ENCODE measurements around the gene BRME1.
"Not testable (repeated sequence)": the region's sequence is repeated elsewhere in the genome, so short reads cannot be mapped to it uniquely, and the experiment has no call there.

Gene BRME1

DNA sequence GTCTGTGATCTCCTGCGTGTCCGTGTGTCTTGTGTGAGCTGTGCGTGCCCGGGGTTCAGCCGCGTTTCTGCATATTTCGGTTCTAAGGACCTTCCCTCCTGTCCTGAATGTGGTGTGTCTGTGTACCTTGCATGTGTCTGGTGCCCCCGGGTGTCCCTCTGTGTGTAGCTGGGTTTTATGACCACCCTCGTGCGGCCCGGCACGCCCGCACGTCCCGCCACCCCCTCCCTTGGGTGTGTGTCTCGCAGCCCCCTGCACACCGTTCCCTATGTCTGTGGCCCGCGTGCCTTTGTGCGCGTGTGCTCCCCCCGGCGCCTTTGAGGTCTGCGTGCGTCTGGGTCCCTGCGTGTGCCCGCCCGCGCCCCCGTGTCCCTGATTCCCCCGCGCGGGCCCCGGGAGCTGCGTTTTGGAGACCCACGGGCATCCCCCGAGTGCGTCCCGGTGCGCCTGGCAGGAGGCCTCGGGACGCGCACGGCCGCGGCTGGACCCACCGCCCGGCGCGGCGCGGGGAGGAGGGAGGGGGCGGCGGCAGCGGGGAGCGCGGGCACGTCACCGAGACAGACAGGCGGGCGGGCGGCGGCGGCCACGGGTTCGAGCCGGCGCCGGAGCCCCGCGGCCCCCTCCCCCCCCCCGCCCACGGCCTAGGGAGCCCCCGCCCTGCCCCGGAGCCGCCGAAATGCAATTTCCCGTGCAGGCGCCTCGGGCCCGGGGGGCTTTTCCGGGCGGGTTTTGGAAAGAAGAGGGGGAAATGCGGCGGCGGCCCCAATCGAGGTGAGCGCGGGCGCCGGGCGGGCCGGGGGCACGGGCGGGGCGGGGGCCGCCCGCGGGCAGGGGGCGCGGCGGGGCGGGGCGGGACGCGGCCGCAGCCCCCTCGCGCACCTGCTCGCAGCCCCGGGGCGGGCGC, 41.0 kb downstream of the BRME1 start:
- no peak for DNase-seq

- no peak for DNase-seq
Measured at GRCh38 chr19:13864046-13864666, 41.8 kb downstream of the BRME1 start.

DNA sequence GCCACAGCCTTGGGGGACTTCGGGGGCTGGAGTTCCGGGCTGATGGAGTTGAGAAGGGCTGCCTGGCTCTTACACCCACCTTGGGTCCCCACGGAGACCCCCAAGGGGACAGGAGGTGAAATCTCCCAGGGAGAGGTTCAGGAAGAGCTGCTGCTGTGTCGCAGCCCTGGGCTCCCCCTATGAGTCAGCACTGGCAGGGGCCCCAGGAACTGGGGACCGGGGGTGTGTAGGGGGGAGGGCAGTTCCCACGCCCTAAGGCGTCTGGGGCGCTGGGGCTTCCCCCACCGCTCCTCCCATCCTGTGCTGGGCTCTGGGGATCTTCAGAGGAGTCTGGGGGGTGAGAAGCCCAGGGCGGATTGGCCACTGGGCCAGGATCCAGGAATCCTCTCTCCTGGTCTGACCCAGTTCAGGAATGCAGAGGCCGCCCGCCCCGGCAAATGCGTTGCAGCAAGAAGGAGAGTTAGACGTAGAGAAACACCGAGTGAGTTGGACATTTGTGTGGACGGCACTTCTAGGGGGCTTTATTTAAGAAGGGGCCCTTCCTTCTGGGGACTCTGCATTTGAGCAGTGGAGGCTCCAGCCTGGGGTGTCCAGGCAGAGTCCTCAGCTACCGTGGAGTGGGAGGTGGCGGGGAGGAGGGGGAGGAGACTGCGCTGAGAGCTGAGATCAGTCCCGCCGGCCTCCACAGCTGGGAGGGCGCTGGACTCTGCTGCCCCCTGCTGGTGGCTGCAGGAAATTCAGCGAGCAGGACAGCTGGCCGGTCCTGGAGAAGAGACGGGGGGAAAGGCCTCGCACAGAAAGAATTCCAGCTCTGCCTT, 44.0 kb downstream of the BRME1 start:
- DNase-seq = peak; percentile 36

- no peak for DNase-seq
Measured at GRCh38 chr19:13861392-13861713, 44.6 kb downstream of the BRME1 start.

- DNase-seq = no peak
Measured at GRCh38 chr19:13860679-13861391, 45.1 kb downstream of the BRME1 start.

DNA sequence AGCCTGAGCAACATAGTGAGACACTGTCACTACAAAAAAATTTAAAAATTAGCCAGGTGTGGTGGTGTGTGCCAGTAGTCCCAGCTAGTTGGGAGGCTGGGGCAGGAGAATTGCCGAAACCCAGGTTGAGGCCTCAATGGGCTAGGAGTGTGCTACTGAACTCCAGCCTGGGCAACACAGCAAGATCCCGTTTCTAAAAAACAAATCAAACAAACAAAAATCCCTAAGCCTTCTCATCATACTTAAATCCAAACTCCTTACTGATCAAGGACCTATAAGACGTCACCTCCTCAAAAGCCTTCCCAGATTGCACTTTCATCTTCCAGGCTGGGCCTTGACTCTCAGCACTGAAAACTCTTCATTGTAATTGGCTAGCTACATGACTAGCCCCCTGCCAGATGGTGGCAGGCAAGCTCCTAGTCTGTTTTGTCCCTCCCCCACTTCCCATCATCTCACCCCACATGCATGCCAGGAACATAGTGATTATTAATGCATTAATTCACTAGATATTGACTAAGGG, 46.5 kb downstream of the BRME1 start:
- DNase-seq = no peak

- DNase-seq = no peak
Measured at GRCh38 chr19:13856497-13856896, 49.4 kb downstream of the BRME1 start.

DNA sequence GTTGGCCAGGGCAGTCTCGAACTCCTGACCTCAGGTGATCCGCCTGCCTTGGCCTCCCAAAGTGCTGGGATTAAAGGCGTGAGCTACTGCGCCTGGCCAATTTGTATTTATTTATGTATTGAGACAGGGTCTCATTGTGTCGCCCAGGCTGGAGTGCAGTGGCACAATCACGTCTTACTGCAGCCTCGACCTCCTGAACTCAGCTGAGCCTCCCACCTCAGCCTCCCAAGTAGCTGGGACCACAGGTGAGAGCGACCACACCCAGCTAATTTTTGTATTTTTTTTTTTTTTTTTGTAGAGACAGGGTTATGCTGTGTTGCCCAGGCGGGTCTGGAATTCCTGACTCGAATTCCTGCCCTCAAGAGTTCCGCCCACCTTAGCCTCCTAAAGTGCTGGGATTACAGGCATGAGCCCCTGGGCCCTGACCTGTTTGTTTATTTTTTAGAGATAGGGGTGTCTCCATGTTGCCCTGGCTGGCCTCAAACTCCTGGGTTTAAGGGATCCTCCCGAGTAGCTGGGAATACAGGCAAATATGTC, 53.7 kb downstream of the BRME1 start:
- not testable (repeated sequence) for DNase-seq

DNA sequence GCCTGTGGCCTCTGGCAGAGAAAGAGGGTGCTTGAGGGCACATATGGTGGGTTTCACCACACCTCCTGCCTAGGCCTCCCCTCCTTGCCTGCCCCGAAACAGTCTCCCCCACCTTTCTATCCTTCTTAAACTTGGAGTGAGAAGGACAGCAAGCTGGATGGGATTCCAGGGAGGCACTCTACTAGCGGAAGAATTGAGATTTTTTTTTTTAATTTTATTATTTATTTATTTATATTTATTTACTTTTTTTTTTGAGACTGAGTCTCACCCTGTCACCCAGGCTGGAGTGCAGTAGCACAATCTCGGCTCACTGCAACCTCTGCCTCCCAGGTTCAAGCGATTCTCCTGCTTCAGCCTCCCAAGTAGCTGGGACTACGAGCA, 54.2 kb downstream of the BRME1 start:
- not testable (repeated sequence) for DNase-seq

DNA sequence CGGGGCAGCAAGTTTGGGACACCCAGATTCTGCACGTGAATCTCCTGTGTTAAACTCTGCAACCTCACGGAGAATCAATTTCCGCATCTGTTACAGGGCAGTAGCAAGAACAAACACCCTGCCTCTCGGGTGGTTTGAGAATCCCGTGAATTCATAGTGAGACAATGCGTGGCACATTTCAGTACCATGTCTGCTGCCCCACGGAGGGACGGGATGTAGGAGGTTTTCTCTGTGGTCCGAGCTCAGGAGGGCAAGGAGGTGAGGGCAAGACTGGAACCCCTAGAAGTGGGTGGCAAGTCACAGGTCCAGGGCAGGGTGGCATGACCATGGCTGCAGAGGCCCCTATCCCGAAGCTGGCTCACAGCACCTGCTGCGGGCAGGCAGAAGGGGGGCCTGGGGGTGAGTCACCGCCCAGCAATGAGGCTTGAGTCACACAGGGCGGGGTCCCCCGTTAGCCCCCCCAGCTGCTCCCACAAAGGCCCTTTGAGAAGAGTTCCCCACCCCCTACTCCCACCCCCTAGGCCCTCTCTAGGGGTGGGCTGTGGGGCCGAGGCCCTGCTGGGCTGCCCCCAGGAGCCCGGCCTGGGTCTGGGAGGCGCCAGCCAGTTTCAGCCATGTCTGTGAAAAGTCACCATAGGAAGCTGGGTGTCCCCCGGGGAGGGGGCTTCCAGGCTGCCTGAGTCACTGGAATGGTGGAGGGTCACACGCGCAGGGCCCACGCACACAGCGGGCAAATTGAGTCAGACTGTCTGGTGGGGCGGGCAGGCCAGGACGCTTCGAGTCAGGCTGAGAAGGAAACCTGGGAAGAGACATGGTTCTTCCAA, 54.8 kb downstream of the BRME1 start:
- no peak for DNase-seq

DNA sequence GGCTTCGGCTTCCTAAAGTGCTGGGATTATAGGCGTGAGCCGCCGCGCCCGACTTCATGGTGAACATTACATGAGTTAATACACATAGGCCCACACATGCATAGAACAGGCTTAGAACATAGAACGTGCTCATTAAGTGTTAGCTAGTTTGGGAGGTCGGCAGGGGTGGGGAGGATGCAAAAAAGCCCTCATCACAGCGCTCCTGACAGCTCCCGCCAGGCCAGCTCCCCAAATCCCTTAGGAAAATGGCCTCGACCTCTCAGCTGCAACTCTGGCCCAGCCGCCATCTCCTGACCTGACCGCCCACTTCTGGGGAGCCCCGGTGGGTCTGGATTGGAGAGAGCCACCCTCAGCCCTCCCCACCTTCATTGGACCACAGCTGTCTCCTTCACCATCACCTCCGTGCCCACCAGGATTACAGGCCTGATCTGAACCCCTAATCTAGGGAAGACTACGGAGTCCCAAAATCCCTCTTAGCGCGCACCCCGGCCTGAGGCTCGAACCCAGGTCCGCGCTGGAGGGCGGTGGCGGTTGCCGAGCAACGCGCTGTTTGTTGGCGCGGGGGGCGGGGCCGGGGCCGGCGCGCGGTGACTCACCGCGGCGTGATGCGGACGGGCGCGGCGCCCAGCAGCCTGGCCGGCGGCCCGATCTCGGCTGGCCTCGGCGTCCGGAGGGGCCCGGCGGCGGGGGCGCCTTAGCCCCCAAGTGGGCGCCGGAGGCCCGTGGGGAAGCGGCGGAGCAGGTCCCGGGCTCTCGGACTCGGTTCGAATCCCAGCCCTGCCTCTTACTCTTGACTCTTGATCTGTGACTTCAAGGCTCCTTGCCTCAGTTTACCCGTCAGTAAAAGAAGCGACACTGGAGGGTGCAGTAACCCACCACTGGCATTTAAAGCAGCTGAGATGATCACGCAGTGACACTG, 55.7 kb downstream of the BRME1 start:
- DNase-seq = peak; percentile 32

- DNase-seq = no peak
Measured at GRCh38 chr19:13848798-13849676, 56.9 kb downstream of the BRME1 start.

DNA sequence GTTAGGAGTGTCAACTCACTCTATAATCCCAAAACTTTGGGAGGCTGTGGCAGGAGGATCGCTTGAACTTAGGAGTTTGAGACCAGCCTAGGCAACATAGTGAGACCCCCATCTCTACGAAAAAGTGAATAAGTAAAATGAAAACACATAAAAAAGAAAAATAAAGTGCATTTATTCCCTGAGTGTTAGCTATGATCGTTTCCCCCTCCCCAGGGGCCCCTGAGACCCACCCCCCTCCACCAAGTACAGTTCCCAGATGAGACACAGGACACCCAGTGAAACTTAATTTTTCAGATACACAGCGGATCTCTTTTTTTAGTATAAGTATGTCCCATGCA, 57.6 kb downstream of the BRME1 start:
- no peak for DNase-seq

DNA sequence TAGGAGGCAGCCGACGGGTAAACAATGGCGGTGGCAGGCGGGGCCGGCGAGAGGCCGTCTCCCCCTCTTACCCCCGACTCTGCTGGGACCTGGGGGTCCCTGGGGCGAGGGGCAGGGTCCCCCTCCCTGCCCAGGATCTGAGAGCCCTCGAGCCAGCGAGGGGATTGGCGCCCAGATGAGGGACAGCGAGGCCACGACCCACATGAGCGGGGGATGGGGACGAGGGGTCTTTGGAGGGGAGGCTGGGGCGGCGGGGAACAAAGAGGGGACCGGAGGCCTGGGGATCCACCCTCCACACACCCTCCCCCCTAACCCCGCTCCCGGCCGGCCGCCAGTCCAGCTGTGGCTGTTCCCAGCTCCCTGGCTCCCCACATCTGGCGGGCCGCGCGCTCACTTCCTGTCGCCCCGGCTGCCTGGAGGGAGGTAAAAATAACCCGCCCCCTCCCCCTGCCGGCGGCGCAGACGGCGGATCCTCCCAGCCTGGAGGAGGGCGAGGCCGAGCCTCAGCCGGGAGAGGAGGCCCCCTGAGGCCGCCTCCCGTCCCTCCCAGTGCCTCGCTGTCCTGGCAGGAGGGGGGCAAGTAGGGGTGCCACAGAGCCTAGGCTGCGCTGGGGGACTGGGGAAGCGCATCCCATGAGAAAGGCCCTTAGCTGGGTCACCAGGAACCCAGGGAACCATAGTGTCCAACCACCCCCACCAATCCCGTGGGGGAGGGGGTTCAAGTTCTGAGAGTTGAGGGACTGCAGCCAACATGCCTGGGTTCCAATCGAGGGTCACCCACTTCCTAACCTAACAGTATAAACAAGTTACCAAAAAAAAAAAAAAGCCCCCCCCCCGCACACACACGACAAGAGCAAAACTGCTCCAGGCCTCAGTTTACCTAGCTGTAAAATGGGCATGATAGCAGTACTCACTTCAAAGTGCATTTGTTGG, 58.2 kb downstream of the BRME1 start:
- peak; percentile 63 for DNase-seq

DNA sequence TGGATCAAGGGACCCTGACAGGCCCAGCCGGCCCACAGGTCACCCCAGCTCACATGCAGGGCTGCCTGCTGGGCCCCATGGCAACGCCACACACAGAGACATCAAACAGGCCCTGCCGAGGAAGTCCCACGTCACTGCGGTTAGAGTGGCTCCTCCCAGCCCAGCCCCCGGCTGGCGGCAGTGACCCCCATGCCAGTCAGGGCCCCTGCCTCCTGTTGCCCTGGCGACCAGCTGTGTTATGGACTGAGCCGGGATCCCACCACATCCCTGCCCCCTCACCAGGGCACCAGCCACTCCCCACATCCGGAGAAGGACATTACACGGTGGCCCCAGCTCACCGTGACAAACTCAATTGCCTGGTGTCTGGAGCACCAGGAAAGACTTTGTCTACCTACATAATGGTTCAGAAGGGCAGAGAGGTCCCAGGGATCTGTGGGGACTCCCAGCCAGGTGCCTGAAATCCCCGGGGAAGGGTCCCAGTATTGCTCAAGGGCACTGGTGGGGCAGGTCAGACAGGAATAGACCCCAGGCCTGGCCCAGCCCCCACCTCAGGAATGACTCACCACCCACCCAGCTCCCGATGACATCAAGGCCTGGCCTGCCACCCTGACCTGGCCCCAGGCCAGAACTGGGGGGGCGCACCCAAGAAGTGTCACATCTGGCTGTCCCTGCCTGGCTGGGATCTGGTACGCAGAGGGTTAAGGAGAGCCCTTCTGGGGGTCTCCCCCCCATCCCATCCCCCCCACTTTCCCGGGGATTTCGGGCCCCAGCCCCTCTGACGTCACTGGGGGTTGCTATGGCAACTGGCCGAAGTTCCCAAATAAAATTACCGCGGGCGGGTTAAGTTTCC, 59.1 kb downstream of the BRME1 start:
- DNase-seq = peak; percentile 87

DNA sequence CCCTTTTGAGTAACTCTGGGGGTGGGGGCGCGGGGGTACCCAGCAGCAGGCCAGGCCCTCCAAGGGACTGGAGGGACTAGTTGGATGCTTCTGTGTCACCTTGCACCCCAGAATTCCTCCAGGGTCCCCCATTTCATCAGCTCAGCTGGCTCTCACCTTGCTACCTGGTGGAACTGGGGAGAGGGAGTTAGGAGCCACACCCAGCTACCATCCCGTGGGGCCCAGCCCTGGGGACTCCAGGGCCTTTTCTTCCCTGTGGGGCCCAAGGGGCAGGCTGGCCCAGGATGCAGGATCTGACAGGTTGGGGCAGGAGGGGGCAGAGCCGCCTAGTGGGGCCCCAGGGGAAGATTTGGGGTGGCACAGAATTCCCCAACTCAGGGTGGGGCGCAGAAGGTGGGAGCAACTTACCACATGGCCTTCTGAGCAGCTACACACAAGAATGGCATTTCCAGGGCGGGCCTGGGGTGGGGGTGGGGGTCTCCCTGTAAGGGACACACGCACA, 61.7 kb downstream of the BRME1 start:
- DNase-seq = no peak

Measured in DMS79 (cell line).